ENCODE measurements around the gene NRG4.

GRCh38 chr15:75994220-75994619 lies 18.0 kb downstream of the NRG4 start:
- TF ChIP-seq ARID1B (IDR thresholded peaks at IDR 0.05) (no peak), RFX7 (CRISPR knock-in tag; IDR thresholded peaks at IDR 0.05) (no peak), CCAR2 (IDR thresholded peaks at IDR 0.05; ENCODE audit: low read depth, low read length) (no peak), MTA1 (IDR thresholded peaks at IDR 0.05; ENCODE audit: borderline replicate concordance) (no peak), CTCF (IDR thresholded peaks at IDR 0.05 in 2 of 3, conservative IDR thresholded peaks at IDR 0.05 in 1 of 3; ENCODE audit: insufficient read depth in 2 of 3, low read depth in 1 of 3, low read length in 3 of 3) (no peak), BRD9 (IDR thresholded peaks at IDR 0.05; ENCODE audit: low read depth, partially characterized antibody) (no peak), PML (IDR thresholded peaks at IDR 0.05; ENCODE audit: low read length) (no peak), RCOR1 (IDR thresholded peaks at IDR 0.05; ENCODE audit: borderline replicate concordance in 1 of 2, low read depth in 2 of 2, low read length in 2 of 2) (no peak)
